CD4-positive, alpha-beta T cell treated with Interleukin-10 for 1 hour (primary cell): ENCODE data around the gene FUCA1.
"Not testable (repeated sequence)": the region's sequence is repeated elsewhere in the genome, so short reads cannot be mapped to it uniquely, and the experiment has no call there.

ENCODE experiments used
- DNase-seq: peaks from one replicate; pipeline ENCODE4 v3.0.0-alpha.2; 2020

Gene FUCA1

DNA sequence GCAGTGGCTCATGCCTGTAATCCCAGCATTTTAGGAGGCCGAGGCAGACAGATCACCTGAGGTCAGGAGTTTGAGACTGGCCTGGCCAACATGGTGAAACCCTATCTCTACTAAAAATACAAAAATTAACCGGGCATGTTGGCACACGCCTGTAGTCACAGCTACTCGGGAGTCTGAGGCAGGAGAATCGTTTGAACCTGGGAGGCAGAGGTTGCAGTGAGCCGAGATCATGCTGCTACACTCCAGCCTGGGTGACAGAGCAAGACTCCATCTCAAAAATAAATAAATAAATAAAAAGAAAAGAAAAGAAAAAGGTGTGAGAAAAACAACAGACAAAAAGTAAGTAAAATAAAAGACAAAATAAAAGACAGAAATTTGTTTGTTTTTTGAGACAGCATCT lies 33.9 kb downstream of the FUCA1 start:
- not testable (repeated sequence) for DNase-seq

DNA sequence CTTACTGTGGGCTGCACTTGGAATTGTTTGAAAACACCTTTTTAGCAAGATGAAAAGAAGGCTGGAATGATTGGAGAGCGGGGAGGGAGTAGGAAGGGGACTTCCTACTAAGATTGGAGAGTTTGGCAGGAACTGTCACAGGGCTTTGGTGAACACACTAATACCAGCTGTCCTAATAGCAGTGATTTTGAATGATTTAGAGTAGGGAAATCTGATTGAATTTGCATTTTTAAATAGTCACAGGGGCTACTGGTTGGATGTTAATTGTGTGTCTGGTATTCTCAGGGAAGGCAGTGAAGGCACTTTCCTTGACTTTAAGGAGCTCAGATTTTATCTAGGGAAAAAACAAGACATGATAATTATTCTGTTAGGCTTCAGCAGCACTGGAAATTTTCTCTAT lies 40.4 kb downstream of the FUCA1 start:
- no peak for DNase-seq

DNA sequence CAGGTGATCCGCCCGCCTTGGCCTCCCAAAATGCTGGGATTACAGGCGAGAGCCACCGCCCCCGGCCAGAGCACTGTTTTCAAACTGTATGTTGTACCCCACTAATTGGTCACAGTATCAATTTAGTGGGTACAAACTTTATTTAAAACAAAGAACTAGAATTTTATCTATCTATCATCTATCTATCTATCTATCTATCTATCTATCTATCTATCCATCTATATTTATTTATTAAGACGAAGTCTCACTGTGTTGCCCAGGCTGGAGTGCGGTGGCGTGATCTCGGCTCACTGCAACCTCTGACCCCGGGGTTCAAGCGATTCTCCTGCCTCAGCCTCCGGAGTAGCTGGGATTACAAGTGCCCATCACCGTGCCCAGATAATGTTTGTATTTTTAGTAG lies 41.5 kb downstream of the FUCA1 start:
- not testable (repeated sequence) for DNase-seq

DNA sequence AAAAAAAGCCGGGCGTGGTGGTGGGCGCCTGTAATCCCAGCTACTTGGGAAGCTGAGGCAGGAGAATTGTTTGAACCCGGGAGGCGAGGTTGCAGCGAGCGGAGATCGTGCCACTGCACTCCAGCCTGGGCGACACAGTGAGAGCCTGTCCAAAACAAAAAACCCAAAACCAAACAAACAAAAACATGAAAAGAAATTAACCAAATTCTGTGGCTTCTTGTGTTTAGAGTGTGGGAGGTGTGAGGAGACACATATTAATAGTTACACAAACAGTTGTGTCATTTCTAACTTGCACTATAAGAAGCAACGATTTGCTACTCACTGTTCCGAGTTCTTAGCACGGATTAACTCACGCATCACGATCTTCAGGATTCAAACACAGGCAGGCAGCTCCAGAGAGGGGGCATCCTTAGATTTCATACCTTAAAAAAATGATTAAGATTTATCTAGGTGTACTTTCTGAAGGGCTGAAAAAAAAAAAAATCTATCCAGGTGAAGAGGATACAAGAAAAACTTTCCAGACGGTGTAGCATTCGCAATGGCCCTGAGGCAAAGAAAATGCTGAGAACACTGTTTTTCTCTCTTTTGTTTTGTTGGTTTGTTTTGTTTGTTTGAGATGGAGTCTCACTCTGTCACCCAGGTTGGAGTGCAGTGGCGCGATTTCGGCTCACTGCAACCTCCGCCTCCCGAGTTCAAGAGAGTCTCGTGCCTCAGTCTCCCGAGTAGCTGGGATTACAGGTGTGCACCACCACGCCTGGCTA lies 42.1 kb downstream of the FUCA1 start:
- DNase-seq, result peak; percentile 24

DNA sequence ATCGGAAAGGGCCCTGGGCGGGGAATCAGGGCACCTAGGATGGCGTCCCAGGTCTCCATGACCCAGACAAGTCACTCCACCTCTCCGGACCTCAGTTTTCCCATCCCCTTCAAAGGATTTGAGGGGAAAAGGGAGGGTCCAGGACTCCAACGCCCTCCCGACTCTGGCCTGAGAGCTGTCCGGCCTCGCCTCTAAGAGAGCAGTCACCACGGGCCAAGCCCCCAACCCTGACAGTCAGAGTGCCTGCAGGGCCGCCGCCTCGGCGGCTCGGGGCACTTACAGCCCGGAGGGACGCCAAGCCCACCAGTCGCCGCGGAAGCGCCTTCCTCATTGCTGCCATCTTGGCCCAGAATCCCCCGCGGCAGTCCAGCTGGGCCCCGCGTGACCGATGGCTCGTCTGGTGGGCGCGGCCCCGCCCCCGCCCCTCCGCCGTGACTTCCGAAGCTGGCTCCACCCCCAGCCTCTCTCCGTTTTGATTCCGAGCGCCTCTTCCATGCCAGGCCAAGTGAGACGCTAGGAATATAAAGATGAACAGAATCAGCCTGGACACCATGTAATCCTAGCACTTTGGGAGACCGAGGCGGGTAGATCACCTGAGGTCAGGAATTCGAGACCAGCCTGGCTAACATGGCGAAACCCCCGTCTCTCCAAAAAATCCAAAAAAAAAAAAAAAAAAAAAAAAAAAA lies 42.9 kb downstream of the FUCA1 start, which contains the start of gene HMGCL:
Gene HMGCL (minus strand): TSS at position 354 of the 686 bp plus-strand sequence. CDS start 14 bp downstream, at position 340.
- DNase-seq, result peak; percentile 89

DNA sequence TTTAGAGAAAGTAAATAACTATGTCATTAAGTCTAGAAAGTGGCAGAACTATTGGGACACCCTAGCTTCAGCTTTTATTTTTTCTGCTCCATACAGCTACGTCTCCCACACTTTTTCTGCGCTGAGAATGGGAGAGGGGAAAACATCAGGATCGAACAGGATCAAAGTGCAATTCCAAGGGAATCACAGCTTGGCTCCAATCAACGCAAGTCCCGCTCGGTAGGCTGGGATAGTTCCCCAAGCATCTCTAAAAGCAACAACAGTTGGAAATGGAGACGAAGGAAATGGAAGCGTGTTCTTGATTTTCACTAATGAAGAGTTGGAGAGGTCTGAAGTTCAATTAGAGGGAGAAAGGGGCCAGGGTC lies 43.4 kb downstream of the FUCA1 start:
- DNase-seq, result no peak

DNA sequence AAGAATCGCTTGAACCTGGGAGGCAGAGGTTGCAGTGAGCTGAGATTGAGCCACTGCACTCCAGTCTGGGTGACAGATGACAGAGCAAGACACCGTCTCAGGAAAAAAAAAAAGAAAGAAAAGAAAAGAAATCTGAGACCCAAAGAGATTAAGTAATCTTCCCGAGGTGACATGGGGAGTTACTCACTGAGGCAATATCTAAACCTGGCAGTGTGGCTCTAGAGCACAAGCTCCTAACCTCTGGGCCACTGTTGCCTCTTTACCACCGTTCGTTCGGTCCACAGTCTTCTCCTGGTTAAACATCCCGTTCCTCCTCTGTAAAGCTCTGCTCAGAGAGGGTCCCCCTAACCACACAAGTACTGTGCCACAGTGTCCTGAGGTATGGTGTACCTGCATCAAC lies 44.3 kb downstream of the FUCA1 start:
- DNase-seq, result no peak

DNA sequence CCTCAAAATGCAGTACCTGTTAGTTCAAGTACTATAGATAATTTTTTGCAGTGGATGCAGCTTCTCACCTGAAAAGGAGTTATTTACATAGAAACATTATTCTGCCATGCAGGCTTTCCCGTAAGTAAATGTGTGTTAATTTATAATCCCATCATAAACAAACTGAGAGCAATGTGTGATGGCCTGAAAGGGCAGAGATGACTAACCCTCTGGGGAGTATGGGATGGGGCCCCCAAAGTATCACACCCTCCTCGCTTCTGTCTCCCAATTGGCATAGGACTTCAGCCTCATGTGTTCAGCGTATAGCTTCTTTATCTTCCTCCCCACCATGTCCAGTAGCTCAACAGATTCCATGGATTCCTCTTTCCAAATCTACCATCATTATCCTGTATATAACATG lies 50.5 kb downstream of the FUCA1 start:
- DNase-seq, result no peak

DNA sequence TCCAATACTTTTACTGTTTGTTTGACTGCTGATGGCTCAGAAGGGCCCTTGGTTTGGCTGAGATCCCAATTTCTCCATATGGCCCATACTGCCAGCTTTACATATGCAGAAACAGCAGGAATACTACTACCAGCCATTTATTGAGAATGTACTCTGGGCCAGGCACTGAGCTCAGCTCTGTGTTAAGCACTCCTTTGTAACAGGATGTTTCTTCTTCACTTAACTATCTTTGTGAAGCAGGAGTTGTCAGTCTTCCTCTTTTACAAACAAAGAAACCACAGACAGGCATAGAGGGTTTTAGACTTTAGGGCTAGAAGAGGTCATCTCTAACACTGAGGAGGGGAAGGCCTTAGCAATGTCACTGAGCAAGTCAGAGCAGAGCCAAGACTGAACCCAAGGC lies 51.2 kb downstream of the FUCA1 start:
- no peak for DNase-seq

DNA sequence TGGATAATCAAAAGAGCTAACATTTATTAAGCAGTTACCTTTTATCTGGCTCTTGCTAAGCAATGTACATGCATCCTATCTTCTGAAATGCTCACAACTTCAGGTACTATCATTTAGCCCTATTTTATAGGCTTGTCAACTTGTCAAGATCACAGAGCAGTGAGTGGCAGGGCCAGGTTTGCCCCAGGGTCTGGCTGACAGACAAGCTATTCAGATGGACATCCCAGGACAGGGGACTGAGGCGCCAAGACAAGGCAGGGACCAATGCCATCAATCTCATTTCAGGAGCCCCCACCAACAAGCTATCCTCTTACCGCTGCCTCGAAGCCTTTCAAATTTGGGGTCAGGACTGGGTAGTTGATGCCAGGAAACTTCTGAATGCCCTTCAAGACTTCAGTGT lies 51.7 kb downstream of the FUCA1 start:
- DNase-seq, result no peak

DNA sequence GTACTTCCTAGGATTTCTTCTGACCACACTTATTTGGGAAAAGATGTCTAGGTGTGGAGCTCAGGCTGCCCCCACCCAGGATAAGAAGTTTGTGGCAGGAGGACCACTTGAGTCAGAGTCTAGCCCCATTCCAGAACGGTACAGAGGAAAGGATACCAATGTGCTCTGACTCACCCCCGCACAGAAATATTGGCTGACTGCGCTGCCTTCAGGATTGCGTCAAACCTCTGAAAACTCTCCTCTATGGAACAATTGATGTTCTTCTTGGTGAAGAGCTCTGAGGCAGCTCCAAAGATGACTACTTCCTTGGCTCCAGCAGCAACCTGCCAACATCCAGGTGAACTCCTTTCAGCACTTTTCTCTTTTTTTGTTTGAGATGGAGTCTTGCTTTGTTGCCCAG lies 54.1 kb downstream of the FUCA1 start:
- no peak for DNase-seq

DNA sequence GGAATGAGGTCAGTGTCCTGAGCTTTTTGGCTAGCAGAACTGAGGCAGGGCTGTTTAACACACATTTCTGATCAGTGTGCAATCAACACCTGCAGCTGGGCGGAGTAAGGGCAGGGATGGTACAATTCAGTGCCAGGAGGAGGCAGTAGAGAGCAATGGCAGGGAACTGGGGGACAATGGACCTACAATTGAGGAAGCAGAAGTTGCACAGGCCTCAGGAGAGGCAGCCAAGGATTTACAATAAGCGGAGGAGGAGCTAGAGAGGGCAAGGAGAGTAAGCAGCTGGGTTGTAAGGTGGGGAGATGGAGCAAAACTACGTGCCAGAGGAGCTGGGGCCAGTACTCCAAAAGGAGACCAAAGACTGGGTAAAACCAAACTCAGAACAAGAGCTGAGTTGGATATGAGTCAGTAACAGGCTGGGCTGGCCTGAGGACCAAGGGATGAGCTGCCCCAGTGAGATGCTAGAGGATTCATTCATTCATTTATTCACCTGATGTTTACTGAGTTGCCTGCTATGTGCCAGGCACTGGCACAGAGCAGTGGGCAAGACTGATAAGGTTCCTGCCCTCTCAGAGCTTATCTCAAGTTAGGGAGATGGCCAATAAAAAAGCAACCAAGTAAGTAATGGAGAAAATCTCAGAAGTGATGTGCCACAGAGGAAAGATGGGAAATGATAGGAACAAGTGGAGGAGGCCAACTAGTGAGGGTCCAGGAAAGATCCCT lies 57.1 kb downstream of the FUCA1 start:
- peak; percentile 71 for DNase-seq

DNA sequence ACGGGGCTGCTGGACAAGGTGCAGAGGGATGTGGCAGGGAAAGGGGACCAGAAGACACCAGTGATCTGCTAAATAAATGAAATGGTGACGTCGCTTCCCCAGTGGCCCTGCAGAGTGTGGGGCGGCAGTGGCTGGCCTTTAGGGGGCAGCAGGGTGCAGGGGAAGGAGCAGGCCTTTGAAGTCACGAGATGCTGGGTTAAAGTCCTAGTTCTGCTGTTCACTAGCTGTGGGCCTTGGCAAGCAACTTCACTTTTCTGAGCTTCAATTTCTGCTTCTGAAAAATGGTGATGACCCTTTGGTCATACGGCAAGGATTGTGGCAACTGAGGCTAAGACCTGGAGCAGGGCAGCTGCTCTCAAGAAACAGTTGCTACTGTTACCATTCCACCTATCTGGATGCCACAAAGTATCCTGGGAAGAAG lies 58.3 kb downstream of the FUCA1 start:
- DNase-seq, result peak; percentile 89

DNA sequence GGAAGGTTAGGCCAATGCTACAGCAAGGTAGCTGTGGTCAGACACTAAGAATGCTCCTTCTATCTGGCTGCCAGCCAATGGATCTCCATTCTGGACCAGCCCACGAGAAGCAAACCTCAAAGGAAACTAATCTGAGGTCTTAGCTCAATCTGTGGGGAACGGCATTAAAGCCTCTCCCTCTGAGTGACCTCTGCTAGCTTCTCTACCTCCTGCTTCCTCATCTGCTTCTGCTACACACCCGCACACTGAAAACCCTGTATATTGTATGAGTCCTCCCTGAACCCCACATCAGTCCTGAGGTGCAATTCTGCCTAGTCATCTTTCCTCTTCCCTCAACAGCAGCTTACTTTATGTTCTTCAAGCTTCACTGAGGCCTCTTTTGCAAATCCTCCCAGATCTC lies 60.6 kb downstream of the FUCA1 start:
- no peak for DNase-seq

DNA sequence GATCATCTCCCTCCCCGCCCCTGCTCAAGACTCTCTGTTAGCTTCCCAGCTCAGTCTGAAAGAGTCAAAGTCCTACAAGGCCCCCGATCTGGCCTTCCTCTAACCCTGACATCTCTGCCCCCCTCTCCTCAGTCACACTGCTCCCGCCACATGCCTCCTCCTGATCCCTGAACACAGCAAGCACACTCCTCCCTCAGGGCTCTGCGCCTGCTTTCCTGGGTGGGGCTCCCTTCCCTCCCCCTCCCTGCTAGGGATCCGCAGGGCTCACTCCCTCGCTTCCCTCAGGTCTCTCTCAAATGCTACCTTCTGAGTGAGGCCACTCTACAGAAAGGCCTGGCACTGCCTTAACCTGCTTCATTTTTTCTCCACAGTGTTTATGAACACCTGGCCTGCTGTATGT lies 61.8 kb downstream of the FUCA1 start:
- no peak for DNase-seq

DNA sequence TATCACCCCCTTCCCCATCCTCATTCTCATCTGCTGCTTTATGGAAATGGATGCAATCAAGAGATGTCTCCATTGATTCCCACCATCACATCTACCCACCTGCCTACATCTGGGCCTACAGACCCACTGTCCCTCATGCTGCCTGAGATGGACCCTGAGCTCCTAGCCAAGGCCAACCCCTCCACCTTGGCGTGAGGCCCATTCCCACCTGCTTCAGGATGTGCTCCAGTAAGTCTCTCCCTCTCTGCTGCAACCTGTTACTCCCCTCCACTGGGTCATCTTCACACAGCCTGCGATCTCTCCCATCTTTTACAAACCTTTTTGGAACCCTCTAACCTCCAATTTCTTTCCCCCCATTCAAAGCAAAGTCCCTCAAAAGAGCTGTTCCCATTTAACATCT lies 63.1 kb downstream of the FUCA1 start:
- DNase-seq, result no peak

DNA sequence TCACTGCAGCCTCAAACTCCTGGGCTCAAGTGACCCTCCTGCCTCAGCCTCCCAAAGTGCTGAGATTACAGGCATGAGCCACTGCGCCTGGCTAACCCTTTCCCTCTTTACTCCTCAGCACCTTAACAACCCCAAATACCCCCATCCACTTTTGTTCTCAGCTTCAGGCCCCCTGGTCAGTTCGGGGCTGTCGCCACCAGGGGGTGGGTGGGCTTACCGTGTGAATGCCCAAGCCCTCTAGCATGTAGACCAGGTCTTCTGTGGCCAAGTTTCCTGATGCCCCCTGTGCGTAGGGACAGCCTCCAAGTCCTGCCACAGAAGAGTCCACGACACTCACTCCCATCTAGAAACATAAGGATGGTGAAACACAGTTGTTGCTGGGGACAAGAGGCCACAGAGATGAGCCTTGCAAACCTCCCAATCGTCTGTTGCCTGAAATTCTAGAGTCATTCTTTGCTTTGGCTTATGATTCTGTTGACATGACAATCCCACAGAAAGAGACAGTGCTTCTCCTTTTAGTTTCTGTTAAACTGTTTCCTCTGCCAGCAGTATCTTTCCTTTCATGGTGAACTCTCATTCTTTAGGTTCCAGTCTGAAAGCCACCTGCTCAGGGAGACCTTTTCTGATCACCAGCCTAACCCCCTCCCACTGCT lies 63.8 kb downstream of the FUCA1 start:
- no peak for DNase-seq

DNA sequence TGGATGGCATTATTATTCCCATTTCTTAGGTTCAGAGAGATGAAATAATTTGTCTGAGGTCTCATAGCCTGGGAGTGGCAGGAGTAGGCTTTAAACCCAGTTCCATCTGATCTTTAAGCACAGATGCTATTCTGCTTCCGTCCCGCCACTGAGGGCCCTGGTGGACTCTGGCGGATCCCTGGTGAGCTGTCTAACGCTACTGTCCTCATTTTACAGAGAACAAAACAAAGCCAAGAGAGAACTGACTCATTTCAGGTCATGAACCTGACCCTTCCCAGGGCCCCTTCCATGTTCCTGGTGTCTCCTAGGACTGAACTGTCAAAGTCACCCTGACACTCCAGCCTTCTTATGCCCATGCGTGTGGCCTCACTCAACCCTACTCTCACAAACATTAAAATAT lies 64.4 kb downstream of the FUCA1 start:
- DNase-seq, result no peak

DNA sequence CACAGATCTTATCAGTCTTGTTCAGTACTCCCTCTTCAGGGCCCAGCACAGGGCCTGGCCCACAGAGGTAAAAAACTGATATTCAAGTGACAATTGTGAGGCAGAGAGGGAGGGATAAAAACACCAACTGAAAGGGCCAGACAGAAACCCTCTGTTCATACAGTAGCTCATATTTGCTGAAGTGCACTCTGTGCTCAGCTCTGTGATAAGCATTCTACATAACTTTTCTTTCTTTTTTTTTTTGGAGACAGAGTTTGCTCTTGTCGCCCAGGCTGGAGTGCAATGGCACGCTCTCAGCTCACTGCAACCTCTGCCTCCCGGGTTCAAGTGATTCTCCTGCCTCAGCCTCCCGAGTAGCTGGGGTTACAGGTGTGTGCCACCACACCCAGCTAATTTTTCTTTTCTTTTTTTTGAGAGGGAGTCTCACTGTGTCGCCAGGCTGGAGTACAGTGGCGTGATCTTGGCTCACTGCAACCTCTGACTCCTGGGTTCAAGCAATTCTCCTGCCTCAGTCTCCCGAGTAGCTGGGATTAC lies 65.2 kb downstream of the FUCA1 start:
- not testable (repeated sequence) for DNase-seq

DNA sequence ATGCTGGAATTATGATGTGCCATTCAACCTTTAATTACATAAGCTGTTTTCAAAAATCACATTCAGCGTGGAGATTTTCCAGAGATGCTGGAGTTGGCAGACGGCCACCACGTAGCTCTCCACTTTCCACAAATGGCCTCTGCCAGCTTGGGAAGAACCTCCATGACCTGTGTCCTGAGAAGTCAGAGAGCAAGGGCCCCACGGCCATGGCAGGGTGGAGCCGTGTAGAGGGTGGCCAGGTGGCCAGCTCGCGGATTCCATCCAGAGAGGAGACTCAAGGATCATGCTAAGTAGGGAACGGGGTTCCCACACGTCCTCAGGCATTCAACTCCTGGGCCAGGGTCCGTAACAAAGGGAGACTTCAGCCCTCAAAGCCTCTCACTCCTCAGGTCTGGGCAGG lies 66.2 kb downstream of the FUCA1 start:
- DNase-seq, result no peak

DNA sequence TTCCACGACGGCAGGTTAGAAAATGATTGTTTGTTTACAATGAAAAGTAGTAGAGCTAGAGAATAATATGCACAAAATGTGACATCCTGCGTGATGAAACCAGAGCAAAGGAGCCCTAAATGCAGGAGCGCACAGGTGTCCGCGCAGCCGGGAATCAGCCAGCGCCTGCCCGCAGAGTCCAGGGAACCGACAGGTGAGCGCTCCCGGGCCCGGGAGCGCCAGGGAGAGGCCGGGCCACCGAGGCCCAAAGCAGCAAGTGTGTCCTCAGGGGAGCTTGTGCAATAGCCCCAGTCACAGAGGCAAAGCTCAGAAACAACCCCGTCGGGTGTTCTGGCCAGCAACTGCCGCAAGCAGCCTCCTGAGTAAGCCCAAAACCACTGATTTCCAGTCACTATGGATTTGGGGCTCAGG lies 66.7 kb downstream of the FUCA1 start:
- no peak for DNase-seq

DNA sequence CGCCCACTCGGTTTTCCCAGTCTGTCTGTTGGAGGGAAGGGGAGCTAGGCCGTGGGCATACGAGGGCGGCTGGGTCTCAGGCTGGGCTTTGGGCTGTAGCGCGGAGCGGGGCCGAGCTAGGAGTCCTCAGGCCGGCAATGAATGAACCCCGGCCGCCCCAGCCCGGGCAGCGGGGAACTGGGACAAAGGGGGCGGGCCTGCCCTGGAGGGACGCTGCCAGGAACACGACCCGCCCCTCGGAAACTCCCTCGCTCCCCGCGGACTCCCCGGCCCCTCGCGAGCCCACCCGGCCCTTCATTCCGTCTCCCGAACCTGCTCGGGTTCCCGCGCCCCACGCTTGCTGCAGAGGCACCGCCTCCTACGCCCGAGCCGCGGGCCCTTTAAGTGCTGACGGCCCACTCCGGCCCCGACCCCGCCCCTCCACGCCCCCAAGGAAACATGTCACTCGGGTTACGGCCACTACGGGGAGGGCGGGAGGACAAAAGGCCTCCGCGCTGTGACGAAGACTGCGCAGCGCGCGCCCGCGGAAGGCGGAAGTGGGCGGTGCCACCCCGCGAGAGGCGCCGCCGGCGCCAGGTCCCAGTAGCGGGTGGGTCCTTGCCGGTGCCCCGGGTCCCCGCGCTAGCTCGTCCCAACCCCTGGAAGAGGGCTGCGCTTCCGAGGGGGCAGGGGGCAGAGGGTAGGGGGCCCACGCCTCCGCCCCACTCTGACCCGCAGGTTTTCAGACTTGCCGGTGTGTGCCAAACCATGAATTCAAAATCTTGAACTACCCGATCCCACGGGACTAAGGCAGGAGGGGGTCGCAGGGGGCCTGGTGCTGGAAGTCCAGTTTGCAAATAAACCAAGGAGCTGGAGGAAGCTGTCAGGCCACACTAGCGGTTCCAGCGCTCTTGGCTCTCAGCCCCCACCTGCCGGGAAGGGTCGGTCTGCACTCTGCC lies 67.4 kb downstream of the FUCA1 start, which contains the start of gene GALE:
Gene GALE (minus strand): TSS at position 355 of the 938 bp plus-strand sequence. CDS start 1,747 bp downstream, outside the sequence.
- DNase-seq, result peak; percentile 97
